Bronchial epithelial cell (primary cell): ENCODE results near the gene CSMD2. TPM values are rescaled to one million over a fixed set of nuclear protein-coding genes. Genes with fewer than 3 reads are reported as not detected.

Experiments used
- DNase-seq: peaks from one replicate; pipeline ENCODE4 v3.0.0-alpha.2; 2010; ENCODE audit warnings: low read depth
- FAIRE-seq: peaks from 2 replicates; lab custom pipeline; 2011; peaks lifted over from hg19 to GRCh38; lab: Jason Lieb, UNC
- H3K27me3 ChIP-seq: 2 replicates; pipeline ENCODE4 v1.5.1; 2011; ENCODE audit warnings: low read length; ENCODE audit not compliant: control insufficient read depth, insufficient read depth
- H3K36me3 ChIP-seq: 2 replicates; pipeline ENCODE4 v1.5.1; 2011; ENCODE audit warnings: low read length; ENCODE audit not compliant: control insufficient read depth, insufficient read depth
- H3K4me3 ChIP-seq: 2 replicates; pipeline ENCODE4 v1.5.1; 2011; ENCODE audit warnings: mild to moderate bottlenecking, low read depth, low read length, control low read depth
- total RNA-seq: library from RNA; depleted of rRNA; stranded (reverse); fragments of >200 nt; gene quantifications from 2 replicates; pipeline ENCODE4 v1.2.1, GENCODE V29; 2014
- TF ChIP-seq, protein P1 (sequence below): IDR thresholded peaks from 2 replicates; pipeline ENCODE4 v1.5.1; 2011; ENCODE audit warnings: mild to moderate bottlenecking, moderate library complexity, low read length, control low read depth, inconsistent platforms; ENCODE audit not compliant: insufficient read depth, severe bottlenecking

Gene CSMD2
- total RNA-seq, 1 donor from 2014 or later, result not detected

DNA sequence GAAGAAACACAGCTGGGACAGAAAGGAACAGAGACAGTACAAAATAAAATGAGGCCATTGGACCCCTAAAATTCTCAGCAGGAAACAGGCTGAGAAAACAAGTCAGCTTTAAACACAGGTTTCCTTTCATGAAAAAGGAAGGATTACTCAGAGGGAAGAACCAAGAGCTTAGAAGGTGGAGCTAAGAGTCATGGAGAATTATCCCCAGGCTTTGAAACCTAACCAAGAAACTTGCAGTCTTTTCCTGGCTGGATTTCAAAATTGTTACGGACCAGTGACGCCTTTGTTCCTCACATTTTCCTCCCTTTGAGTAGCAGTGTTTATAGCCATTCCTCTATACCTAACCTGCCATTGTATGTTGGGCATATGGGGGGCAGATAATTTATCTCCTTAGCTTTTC lies 292.3 kb downstream of the CSMD2 start:
- no peak overlapping the region for H3K4me3 ChIP-seq
- TF ChIP-seq, protein P1, sequence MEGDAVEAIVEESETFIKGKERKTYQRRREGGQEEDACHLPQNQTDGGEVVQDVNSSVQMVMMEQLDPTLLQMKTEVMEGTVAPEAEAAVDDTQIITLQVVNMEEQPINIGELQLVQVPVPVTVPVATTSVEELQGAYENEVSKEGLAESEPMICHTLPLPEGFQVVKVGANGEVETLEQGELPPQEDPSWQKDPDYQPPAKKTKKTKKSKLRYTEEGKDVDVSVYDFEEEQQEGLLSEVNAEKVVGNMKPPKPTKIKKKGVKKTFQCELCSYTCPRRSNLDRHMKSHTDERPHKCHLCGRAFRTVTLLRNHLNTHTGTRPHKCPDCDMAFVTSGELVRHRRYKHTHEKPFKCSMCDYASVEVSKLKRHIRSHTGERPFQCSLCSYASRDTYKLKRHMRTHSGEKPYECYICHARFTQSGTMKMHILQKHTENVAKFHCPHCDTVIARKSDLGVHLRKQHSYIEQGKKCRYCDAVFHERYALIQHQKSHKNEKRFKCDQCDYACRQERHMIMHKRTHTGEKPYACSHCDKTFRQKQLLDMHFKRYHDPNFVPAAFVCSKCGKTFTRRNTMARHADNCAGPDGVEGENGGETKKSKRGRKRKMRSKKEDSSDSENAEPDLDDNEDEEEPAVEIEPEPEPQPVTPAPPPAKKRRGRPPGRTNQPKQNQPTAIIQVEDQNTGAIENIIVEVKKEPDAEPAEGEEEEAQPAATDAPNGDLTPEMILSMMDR, result no peak
- no peaks in the 10 kb centered on the region for H3K36me3 ChIP-seq
- H3K27me3 ChIP-seq, result no peaks in the 10 kb centered on the region
- no peak for FAIRE-seq
- peak; percentile 2 for DNase-seq

DNA sequence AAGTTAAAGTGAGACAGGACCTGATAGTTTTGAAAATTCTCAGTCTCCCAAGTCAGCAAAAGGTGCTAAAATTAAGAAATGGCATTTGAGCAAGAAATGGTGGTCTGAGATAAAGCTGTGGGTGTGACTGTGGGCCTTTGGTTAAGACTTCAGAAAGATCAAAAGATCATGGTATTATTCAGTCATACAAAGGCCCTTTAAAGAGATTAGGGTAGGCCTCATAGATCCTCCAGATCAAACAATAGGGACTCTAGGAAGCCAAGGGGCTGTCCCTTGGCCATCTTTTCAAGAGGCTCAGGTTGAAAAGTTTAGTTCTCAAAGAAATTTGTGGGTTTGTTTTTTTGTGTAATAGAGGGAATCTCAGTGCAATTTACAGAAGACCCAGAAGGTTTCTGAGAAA lies 292.8 kb downstream of the CSMD2 start:
- no peak overlapping the region for H3K4me3 ChIP-seq
- FAIRE-seq (no peak), DNase-seq (no peak)

DNA sequence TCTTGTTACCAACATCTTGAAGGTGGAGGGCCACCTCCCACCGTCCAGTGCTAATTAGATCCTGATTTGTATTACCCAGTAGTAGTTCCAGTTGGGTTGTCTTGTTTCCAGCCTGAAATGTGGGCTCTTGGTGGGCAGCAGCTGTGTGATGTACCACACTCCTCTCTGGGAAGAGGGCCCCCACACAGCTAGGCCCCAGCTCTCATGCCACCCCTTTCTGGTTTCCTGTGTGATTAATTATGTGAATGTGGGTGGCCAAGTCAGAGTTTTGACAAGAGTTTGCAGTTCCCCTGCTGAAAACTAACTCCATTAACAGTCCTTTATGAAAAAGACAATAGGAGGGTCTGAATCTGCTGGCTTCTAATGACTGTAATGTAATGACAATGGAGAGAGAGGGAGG lies 297.3 kb downstream of the CSMD2 start:
- Histone ChIP-seq H3K4me3 (no peak overlapping the region), H3K36me3 (no peaks in the 10 kb centered on the region), H3K27me3 (no peaks in the 10 kb centered on the region)
- TF ChIP-seq, protein P1, result no peak
- no peak for DNase-seq
- no peak for FAIRE-seq

More for the DNA sequence above, 292.8 kb downstream of the CSMD2 start:
- no peaks in the 10 kb centered on the region for H3K36me3 ChIP-seq
- TF ChIP-seq, protein P1, result no peak
- H3K27me3 ChIP-seq, result no peaks in the 10 kb centered on the region

DNA sequence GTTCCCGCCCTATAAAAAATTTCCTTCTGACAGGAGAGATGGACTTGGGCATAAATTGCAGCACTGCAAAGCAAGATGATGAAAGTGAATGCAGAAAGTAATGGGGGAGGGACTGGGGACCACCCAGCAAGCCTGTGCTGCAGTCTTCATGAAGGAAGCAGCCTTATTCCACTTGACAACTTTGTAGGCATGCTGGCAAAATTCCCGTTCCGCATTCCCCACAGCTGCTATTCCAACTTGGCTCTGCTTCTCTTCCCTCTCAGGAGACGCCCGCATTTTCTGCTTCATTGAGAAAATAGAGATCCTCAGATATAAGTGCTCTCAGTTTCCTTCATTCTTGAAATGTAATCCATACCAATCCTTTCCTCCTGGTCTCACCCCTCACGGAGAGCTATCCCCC lies 298.7 kb downstream of the CSMD2 start:
- TF ChIP-seq, protein P1, result no peak
- DNase-seq (no peak), FAIRE-seq (no peak)
- H3K36me3 ChIP-seq, result no peaks in the 10 kb centered on the region
- H3K27me3 ChIP-seq, result no peaks in the 10 kb centered on the region
- H3K4me3 ChIP-seq, result no peak overlapping the region

DNA sequence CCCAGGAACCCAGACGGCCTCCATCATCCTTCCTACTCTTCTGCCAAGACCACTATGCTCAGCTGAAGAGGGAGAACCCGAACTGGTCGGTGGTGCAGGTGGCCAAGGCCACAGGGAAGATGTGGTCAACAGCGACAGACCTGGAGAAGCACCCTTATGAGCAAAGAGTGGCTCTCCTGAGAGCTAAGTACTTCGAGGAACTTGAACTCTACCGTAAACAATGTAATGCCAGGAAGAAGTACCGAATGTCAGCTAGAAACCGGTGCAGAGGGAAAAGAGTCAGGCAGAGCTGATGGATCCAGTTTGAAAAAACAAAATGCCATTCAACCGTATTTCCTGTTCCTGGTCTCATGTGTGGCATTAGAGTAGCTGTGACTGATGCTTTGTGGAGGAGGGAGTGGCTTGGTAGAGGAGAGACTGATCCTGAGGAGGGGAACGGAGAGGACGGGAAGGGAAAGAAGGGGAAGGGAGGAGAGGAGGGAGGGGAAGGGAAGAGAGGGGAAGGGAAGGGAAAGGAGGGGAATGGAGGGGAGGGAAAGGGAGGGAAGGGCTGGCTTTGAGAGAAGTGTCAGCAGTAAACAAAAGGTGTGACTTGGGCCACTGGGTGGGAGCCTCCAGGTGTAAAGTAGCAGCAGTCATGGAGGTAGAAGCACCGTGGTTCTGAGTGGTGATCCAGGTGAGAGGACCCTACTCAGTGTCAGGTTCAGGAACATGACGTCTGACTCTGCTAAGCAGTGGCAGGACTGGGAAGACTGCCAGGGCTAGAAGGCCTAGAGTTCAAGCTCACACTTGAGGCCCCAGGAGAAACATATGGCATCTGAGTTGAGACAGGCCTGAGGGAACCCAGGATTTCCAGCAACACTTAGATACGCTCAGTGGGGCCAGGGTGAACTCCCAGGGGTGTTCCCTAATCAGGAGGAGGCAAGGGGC lies 300.3 kb downstream of the CSMD2 start:
- FAIRE-seq, result no peak
- no peaks in the 10 kb centered on the region for H3K27me3 ChIP-seq

More for the DNA sequence above, 300.3 kb downstream of the CSMD2 start:
- Histone ChIP-seq H3K4me3 (no peak overlapping the region), H3K36me3 (no peaks in the 10 kb centered on the region)
- TF ChIP-seq, protein P1, result no peak
- no peak for DNase-seq
